ENCODE data around the gene C1orf115.
A peak's percentile ranks its signal among the peaks of the same experiment; 100 is the strongest.
"Not testable (repeated sequence)": the region's sequence is repeated elsewhere in the genome, so short reads cannot be mapped to it uniquely, and the experiment has no call there.

The C1orf115 gene

GRCh38 chr1:220690140-220691052 lies at the start of gene C1orf115:
Gene C1orf115, plus strand, starts transcription at chr1:220690363. Its CDS starts 40 bp downstream, at chr1:220690403.
- no peak for DNase-seq

- DNase-seq = no peak
These were observed 47.9 kb upstream of the C1orf115 start for GRCh38 chr1:220642285-220642684.

DNA sequence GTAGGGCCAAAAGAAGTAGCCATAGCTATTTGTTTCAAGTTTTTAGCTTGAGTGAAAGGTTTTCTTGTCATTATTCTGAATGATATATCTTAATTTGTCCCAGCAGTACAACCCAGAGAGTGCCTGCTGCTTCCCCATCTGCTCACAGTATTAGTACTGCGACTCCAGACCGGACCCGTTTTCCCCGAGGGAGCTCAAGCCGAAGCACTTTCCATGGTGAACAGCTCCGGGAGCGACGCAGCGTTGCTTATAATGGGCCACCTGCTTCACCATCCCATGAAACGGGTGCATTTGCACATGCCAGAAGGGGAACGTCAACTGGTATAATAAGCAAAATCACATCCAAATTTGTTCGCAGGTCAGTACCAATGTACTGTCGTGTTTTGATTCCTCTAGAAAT lies 37.2 kb upstream of the C1orf115 start:
- no peak for DNase-seq

DNA sequence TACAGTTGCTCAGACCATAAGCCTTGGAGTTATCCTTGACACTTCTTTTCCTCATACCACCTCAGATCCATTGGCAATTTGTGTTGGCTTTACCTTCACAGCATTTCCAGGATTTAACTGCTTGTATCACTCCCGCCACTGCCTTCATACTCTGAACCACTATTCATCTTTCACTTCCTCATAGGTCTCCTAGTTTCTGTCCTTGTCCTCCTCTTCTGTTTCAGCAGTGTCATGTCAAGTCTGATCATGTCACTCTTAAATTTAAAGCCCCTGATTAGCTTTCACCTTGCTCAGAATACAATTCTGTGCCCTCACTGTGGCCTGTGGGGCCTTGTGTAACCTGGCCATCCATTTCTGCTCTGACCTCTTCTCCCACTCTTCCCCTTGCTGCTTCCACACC lies 34.7 kb upstream of the C1orf115 start:
- DNase-seq = no peak

DNA sequence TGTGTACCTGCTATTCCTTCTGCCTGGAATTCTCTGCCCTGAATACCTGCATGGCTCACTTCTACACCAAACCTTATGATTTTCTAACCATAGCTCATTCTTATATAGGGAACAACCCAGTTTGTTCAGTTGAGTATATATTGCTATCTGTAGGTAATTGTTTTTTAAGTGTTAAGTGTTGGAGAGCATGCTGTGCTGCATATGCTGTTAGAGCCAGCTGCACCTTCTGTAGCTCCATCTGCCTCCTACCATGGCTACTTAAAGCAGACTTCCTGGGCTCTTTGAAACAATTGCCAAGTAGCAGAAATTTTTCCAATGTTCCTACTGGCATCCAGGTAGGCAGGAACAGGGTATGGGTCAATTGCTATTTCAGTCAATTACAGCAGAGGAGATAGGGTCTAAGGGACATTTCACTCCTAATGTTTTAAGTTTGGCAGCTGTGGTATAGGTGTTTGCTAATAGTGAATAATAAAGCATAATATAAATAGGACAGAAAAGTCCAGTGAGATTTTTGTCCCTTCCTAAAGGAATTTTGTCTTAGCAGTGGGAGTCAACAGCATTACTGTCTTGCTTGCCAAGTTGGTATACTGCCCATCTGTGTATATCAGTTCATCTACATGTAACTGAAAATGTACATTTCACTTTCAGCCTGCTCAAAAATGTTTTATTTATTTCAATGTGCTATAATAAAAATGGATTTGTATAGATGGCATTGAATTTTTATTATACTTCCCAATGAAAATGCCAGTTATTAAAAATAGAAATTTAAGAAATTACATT lies 34.0 kb upstream of the C1orf115 start:
- DNase-seq = no peak

GRCh38 chr1:220666349-220666748 lies 23.8 kb upstream of the C1orf115 start:
- no peak for DNase-seq

DNA sequence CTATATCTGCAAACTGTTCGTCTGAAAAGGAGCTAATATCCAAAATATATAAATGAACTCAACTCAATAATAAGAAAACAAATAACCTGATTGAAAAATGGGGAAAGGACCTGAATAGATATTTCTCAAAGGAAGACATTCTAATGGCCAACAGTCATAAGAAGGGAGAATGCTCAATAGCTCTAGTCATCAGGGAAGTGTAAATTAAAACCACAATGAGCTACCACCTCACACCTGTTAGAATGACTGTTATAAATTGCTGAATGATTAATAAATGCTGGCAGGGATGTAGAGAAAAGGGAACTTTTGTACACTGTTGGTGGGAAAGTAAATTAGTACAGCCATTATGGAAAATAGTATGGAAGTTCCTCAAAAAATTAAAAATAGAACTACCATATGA lies 21.2 kb upstream of the C1orf115 start:
- DNase-seq = no peak

- no peak for DNase-seq
These were observed 19.8 kb upstream of the C1orf115 start for GRCh38 chr1:220670365-220670764.

GRCh38 chr1:220673921-220674320 lies 16.2 kb upstream of the C1orf115 start:
- DNase-seq = no peak

DNA sequence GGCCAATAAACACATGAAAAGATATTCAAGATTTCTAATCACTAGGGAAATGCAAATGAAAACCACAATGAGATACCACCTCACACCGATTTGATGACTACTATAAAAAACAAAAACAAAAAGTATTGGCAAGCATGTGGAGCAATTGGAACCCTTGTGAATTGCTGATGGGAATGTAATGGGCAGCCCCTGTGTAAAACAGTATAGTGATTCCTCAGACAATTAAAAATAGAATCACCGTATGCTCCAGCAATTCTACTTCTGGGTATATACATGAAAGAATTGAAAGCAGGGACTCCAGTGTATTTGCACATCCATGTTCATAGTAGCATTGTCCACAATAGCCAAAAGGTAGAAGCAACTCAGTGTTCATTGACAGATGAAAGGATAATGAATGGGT lies 12.9 kb upstream of the C1orf115 start:
- DNase-seq = no peak

GRCh38 chr1:220680085-220680687 lies 10.0 kb upstream of the C1orf115 start:
- DNase-seq = peak; percentile 7

DNA sequence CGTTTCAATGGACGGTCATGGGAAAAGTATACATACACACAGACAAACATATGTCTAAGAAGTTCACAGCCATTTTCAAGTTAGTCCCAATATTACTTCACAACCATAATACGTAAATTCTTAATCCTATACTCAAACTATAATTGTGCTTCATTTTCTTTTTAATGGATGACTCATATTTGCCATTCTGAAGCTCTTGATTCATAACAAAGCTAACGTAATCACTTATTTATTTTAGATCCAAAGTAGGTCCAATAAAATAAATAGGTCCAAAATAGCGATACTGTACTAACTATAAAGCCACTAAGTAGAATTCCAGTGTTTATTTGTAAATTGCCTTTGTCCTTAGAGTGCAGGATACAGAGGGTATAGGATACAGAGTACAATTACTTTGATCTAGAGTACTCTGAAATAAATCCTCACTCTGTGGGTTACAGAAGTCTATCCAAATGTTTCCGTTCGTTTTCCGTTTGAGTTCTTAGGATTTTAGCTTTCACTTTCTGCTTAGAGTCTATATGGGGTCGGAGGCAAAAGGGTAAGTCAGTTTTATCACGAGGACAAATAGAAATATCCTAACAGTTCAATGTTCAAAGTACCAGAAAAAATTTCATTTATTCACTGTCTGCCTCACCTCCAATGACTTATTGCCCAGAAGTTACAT lies 8.8 kb upstream of the C1orf115 start:
- DNase-seq = no peak

DNA sequence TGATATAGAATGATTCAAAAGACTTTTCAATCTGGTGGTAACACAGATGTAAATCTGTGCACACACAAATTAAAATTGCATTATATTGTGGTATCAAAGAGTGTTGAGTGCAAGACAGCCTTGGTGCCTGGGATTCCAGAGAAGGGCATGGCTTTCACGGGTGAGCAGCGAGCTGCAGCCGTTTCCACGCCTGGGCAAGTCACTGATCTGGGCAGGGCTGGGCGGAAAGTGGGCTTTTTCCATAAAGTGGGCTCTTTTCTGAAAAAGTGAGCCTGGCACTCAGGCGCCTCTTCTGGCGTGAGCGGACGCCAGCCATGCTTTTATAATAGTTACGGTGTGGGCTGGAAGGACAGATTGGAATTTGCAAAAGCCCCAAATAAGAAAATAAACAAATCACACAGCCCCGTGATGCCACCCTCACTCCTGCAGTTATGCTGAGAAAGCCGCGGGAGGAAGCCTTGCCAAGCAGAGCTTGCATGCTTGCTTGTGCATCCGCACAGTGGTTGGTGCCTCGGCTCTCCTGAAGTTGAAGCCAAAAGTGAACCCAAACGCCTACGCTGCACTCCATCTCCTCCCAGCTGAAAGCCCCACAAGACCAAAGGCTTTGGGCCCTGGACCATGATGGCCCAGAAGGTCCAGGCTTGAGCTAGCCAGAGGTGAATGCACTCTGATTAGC lies 7.1 kb upstream of the C1orf115 start:
- no peak for DNase-seq

DNA sequence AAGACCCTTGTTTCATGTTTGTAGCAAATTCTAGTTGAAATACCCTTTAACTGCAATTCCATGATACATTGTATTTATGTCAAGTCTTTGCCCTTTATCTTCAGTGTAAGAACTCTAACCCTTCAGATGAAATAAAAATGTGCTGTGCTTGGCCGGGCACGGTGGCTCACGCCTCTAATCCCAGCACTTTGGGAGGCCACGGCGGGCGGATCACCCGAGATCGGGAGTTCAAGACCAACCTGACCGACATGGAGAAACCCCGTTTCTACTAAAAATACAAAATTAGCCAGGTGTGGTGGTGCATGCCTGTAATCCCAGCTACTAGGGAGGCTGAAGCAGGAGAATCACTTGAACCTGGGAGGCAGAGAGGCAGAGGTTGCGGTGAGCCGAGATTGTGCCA lies 6.4 kb upstream of the C1orf115 start:
- DNase-seq = not testable (repeated sequence)

GRCh38 chr1:220684890-220685289 lies 5.3 kb upstream of the C1orf115 start:
- no peak for DNase-seq

DNA sequence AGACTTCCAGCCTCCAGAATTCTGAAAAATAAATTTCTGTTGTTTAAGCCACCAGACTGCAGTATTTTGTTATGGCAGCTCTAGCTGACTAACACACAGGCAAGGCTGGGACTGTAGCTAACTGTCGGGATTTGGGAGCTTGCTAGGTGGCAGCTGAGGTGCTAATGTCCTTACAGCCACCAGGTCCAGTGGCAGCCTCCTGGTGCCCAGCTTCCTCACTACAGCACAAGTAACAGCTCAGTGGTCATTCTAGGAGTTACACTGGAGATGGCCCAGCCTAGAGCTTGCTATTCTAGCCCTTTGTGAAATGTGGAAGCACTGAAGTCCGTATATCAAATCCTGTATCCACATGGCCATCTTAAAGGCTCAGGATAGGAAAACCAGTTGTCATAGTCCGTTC lies 4.3 kb upstream of the C1orf115 start:
- DNase-seq = no peak

GRCh38 chr1:220687809-220688208 lies 2.4 kb upstream of the C1orf115 start:
- no peak for DNase-seq

DNA sequence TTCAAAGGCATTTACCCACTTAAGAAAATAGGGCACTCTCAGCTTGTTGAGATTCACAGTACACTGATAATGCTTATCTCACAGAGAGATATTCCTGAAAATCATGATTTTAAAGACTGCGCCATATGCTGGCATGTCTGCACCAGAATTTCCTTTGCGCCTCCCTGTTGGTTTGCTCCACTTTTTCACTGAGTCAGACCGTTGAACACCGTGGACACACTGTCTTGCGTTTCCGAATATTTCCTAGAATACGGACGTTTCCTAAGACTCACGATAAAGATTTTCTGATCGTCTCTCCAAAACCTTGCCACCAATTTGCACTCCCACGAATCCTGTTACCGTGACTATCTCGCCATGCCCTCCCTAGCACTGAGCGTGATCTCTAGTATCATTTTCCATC lies 497 bp upstream of the C1orf115 start:
- DNase-seq = no peak

- DNase-seq = no peak
These were observed 1.0 kb downstream of the C1orf115 start for GRCh38 chr1:220691053-220691684.

DNA sequence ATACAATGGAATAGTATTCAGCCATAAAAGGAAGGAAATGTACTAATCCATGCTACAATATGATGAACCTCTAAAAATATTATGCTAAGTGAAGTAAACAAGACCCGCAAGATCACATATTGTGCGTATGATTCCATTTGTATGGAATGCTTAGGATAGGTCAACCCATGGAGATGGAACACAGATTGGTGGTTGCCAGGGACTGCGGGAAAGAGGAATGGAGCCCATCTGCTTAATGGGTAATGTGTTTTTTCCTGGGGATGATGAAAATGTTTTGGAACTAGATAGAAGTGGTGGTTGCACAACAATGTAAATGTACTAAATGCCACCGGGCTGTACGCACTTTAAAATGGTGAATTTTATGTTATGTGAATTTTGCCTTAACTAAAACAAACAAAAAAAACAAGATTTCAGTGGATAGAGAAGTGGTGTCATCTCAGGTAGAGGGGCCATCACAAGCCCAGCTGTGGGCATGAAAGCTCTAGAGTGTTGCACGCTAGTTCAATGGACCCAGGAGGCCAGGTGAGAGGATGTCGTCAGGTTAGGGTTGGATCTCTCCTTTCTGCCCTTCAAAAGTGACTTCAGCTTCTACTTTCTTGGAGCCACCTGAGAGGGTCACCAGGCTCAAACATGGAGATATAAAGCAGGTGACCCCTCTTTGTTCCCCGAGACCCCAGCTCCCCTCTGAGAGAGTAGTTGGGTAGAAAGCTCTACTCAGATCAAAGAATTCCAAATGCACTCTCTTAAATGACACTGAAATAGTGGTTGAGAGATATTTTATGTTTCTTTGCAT lies 2.5 kb downstream of the C1orf115 start:
- DNase-seq = no peak

DNA sequence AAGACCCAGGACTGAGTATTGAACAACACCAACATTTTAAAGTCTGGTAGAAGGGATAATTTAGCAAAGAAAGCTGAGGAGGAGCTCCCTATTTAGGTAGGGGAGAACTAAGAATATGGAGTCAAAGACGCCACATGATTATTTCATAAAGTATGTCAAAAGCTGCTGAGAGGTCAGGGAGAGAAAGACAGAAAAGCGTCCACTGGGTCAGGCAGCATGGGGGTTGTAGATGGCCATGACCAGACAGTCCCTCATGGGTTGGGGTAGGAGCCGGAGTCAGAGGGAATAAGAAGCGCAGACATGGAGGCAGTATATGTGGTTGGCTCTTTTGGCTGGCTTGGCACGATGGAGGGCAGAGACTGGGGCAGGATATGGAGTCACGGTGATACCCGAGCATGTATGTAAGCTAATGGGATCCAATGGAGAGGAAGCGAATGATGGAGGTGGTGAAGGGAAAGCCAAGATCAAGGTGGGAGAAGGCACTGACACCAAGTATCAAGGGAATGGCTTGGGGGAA lies 4.8 kb downstream of the C1orf115 start:
- no peak for DNase-seq
